ENCODE results near the gene KLHL29.

Gene KLHL29

GRCh38 chr2:23376972-23377371 is 8.0 kb upstream of the KLHL29 start:
- Histone ChIP-seq H3K23ac (ENCODE audit: low read length) (no peak overlapping the region), H3K79me1 (ENCODE audit: low read length) (peaks cover 2% of the 10 kb centered on the region), H2BK120ac (ENCODE audit: insufficient read depth, low read length, poor library complexity) (no peak overlapping the region), H4K91ac (ENCODE audit: low read depth, low read length) (no peak overlapping the region), H2AK5ac (ENCODE audit: low read length) (peak overlapping the region; percentile 4), H4K12ac (ENCODE audit: low read depth, low read length) (no peak overlapping the region), H3K4me3 (ENCODE audit: low read depth, low read length) (no peak overlapping the region), H4K8ac (ENCODE audit: low read depth, low read length) (no peak overlapping the region), H3K4me2 (ENCODE audit: low read length) (no peak overlapping the region), H3K27ac (ENCODE audit: low read depth, low read length) (no peak overlapping the region), H3K4ac (ENCODE audit: low read depth, low read length) (no peak overlapping the region), H3K18ac (ENCODE audit: low read length) (no peak overlapping the region), H3K36me3 (ENCODE audit: control insufficient read depth in 1 of 2, insufficient read depth in 2 of 2, low read length in 2 of 2) (no peaks in the 10 kb centered on the region), H2BK12ac (ENCODE audit: low read length) (no peak overlapping the region), H3K9me3 (ENCODE audit: insufficient read depth, low read depth, low read length) (no peaks in the 10 kb centered on the region), H3K14ac (ENCODE audit: low read length) (no peak overlapping the region), H2BK5ac (ENCODE audit: low read depth, low read length, poor library complexity) (no peak overlapping the region), H3K27me3 (ENCODE audit: insufficient read depth, low read length) (no peaks in the 10 kb centered on the region), H3K79me2 (ENCODE audit: control insufficient read depth, insufficient read depth, low read length, poor library complexity) (no peaks in the 10 kb centered on the region), H2AFZ (ENCODE audit: insufficient read depth, low read length, poor library complexity) (no peak overlapping the region), H3K9ac (ENCODE audit: low read length) (no peak overlapping the region), H3K4me1 (ENCODE audit: control insufficient read depth in 1 of 2, insufficient read depth in 2 of 2, low read length in 2 of 2) (peaks cover 2 to 5% of the 10 kb centered on the region in 2 experiments)
- DNase-seq, result peak in 1 of 2 donors; percentile 70
- WGBS (ENCODE audit: extremely low coverage, insufficient coverage, insufficient read length), result no CpG with 5 or more reads among the region's 8 CpGs

GRCh38 chr2:23377771-23378170 is 7.2 kb upstream of the KLHL29 start:
- no peak for DNase-seq
- H2AK5ac ChIP-seq (ENCODE audit: low read length), result no peak overlapping the region
- H3K9ac ChIP-seq (ENCODE audit: low read length), result no peak overlapping the region
- H2BK5ac ChIP-seq (ENCODE audit: low read depth, low read length, poor library complexity), result no peak overlapping the region
- no peak overlapping the region for H4K8ac ChIP-seq (ENCODE audit: low read depth, low read length)
- H4K91ac ChIP-seq (ENCODE audit: low read depth, low read length), result no peak overlapping the region
- no peak overlapping the region for H4K12ac ChIP-seq (ENCODE audit: low read depth, low read length)
- no peak overlapping the region for H3K27ac ChIP-seq (ENCODE audit: low read depth, low read length)
- H3K14ac ChIP-seq (ENCODE audit: low read length), result no peak overlapping the region
- H3K4me2 ChIP-seq (ENCODE audit: low read length), result no peak overlapping the region
- H3K4me1 ChIP-seq (ENCODE audit: control insufficient read depth in 1 of 2, insufficient read depth in 2 of 2, low read length in 2 of 2), result peaks cover 2 to 5% of the 10 kb centered on the region in 2 experiments
- H3K79me1 ChIP-seq (ENCODE audit: low read length), result peaks cover 2% of the 10 kb centered on the region
- no peaks in the 10 kb centered on the region for H3K79me2 ChIP-seq (ENCODE audit: control insufficient read depth, insufficient read depth, low read length, poor library complexity)
- no peak overlapping the region for H2AFZ ChIP-seq (ENCODE audit: insufficient read depth, low read length, poor library complexity)
- no peak overlapping the region for H3K4me3 ChIP-seq (ENCODE audit: low read depth, low read length)
- H3K27me3 ChIP-seq (ENCODE audit: insufficient read depth, low read length), result no peaks in the 10 kb centered on the region
- no CpG with 5 or more reads among the region's 4 CpGs for WGBS (ENCODE audit: extremely low coverage, insufficient coverage, insufficient read length)
- H3K18ac ChIP-seq (ENCODE audit: low read length), result no peak overlapping the region
- no peak overlapping the region for H3K4ac ChIP-seq (ENCODE audit: low read depth, low read length)
- H2BK12ac ChIP-seq (ENCODE audit: low read length), result no peak overlapping the region
- no peaks in the 10 kb centered on the region for H3K9me3 ChIP-seq (ENCODE audit: insufficient read depth, low read depth, low read length)
- no peaks in the 10 kb centered on the region for H3K36me3 ChIP-seq (ENCODE audit: control insufficient read depth in 1 of 2, insufficient read depth in 2 of 2, low read length in 2 of 2)
- H3K23ac ChIP-seq (ENCODE audit: low read length), result no peak overlapping the region
- no peak overlapping the region for H2BK120ac ChIP-seq (ENCODE audit: insufficient read depth, low read length, poor library complexity)

GRCh38 chr2:23378496-23378895 is 6.5 kb upstream of the KLHL29 start:
- Histone ChIP-seq H3K79me1 (ENCODE audit: low read length) (peaks cover 2% of the 10 kb centered on the region), H3K27ac (ENCODE audit: low read depth, low read length) (no peak overlapping the region), H2AFZ (ENCODE audit: insufficient read depth, low read length, poor library complexity) (no peak overlapping the region), H2AK5ac (ENCODE audit: low read length) (no peak overlapping the region), H3K4me1 (ENCODE audit: control insufficient read depth in 1 of 2, insufficient read depth in 2 of 2, low read length in 2 of 2) (peaks cover 2 to 5% of the 10 kb centered on the region in 2 experiments), H3K18ac (ENCODE audit: low read length) (no peak overlapping the region), H3K23ac (ENCODE audit: low read length) (no peak overlapping the region), H4K8ac (ENCODE audit: low read depth, low read length) (no peak overlapping the region), H3K14ac (ENCODE audit: low read length) (no peak overlapping the region), H4K12ac (ENCODE audit: low read depth, low read length) (no peak overlapping the region), H2BK120ac (ENCODE audit: insufficient read depth, low read length, poor library complexity) (no peak overlapping the region), H3K4me3 (ENCODE audit: low read depth, low read length) (no peak overlapping the region), H3K9ac (ENCODE audit: low read length) (no peak overlapping the region), H2BK5ac (ENCODE audit: low read depth, low read length, poor library complexity) (no peak overlapping the region), H3K9me3 (ENCODE audit: insufficient read depth, low read depth, low read length) (no peaks in the 10 kb centered on the region), H3K4me2 (ENCODE audit: low read length) (no peak overlapping the region), H2BK12ac (ENCODE audit: low read length) (no peak overlapping the region), H3K36me3 (ENCODE audit: control insufficient read depth in 1 of 2, insufficient read depth in 2 of 2, low read length in 2 of 2) (no peaks in the 10 kb centered on the region), H3K79me2 (ENCODE audit: control insufficient read depth, insufficient read depth, low read length, poor library complexity) (no peaks in the 10 kb centered on the region), H3K27me3 (ENCODE audit: insufficient read depth, low read length) (no peaks in the 10 kb centered on the region), H3K4ac (ENCODE audit: low read depth, low read length) (no peak overlapping the region), H4K91ac (ENCODE audit: low read depth, low read length) (no peak overlapping the region)
- no CpG with 5 or more reads among the region's 2 CpGs for WGBS (ENCODE audit: extremely low coverage, insufficient coverage, insufficient read length)
- peak; percentile 74 to 91 for DNase-seq

DNA sequence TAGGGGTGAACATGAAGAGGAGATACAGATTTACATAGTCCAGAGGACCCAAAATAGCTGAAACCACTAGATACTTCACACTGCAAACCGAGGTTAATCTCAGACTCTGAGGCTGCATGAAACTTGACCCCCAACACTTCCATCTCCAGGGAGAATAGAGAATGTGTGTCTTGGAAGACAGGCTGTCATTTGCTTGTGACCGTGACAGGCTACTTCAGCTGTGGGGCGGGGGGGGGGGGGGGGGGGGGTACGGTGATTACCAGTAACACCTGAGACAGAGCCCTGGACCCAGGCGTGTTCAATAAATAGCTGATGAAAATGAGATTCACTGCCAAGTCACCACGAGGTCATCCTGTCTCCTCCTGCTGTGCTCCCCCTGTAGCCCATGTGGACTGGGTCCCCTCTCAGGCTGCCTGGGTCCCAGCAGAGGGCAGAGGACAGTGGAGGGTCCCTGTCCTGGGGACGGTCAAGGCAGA is 5.7 kb upstream of the KLHL29 start:
- Histone ChIP-seq H3K27me3 (ENCODE audit: insufficient read depth, low read length) (no peaks in the 10 kb centered on the region), H2AFZ (ENCODE audit: insufficient read depth, low read length, poor library complexity) (no peak overlapping the region), H3K36me3 (ENCODE audit: control insufficient read depth in 1 of 2, insufficient read depth in 2 of 2, low read length in 2 of 2) (no peaks in the 10 kb centered on the region), H3K27ac (ENCODE audit: low read depth, low read length) (no peak overlapping the region), H4K8ac (ENCODE audit: low read depth, low read length) (no peak overlapping the region), H3K9me3 (ENCODE audit: insufficient read depth, low read depth, low read length) (no peaks in the 10 kb centered on the region), H3K4ac (ENCODE audit: low read depth, low read length) (no peak overlapping the region), H3K18ac (ENCODE audit: low read length) (no peak overlapping the region), H4K91ac (ENCODE audit: low read depth, low read length) (peak overlapping the region; percentile 43), H4K12ac (ENCODE audit: low read depth, low read length) (no peak overlapping the region), H3K23ac (ENCODE audit: low read length) (no peak overlapping the region), H3K4me3 (ENCODE audit: low read depth, low read length) (no peak overlapping the region), H3K4me1 (ENCODE audit: control insufficient read depth in 1 of 2, insufficient read depth in 2 of 2, low read length in 2 of 2) (peaks cover 2 to 8% of the 10 kb centered on the region in 2 experiments), H2BK12ac (ENCODE audit: low read length) (peak overlapping the region; percentile 78), H2BK5ac (ENCODE audit: low read depth, low read length, poor library complexity) (no peak overlapping the region), H2AK5ac (ENCODE audit: low read length) (peak overlapping the region; percentile 87), H2BK120ac (ENCODE audit: insufficient read depth, low read length, poor library complexity) (peak overlapping the region; percentile 37), H3K79me1 (ENCODE audit: low read length) (peaks cover 4% of the 10 kb centered on the region), H3K9ac (ENCODE audit: low read length) (no peak overlapping the region), H3K79me2 (ENCODE audit: control insufficient read depth, insufficient read depth, low read length, poor library complexity) (no peaks in the 10 kb centered on the region), H3K14ac (ENCODE audit: low read length) (no peak overlapping the region), H3K4me2 (ENCODE audit: low read length) (no peak overlapping the region)
- DNase-seq, result no peak
- WGBS (ENCODE audit: extremely low coverage, insufficient coverage, insufficient read length), result no CpG with 5 or more reads among the region's 7 CpGs
